Measurements from ENCODE around the gene EPS15. TPM values are rescaled to one million over a fixed set of nuclear protein-coding genes. Genes with fewer than 3 reads are reported as not detected.
"Not testable (repeated sequence)": the region's sequence is repeated elsewhere in the genome, so short reads cannot be mapped to it uniquely, and the experiment has no call there.

Gene EPS15
- 55.0 and 62.6 TPM in 2 replicates for total RNA-seq

DNA sequence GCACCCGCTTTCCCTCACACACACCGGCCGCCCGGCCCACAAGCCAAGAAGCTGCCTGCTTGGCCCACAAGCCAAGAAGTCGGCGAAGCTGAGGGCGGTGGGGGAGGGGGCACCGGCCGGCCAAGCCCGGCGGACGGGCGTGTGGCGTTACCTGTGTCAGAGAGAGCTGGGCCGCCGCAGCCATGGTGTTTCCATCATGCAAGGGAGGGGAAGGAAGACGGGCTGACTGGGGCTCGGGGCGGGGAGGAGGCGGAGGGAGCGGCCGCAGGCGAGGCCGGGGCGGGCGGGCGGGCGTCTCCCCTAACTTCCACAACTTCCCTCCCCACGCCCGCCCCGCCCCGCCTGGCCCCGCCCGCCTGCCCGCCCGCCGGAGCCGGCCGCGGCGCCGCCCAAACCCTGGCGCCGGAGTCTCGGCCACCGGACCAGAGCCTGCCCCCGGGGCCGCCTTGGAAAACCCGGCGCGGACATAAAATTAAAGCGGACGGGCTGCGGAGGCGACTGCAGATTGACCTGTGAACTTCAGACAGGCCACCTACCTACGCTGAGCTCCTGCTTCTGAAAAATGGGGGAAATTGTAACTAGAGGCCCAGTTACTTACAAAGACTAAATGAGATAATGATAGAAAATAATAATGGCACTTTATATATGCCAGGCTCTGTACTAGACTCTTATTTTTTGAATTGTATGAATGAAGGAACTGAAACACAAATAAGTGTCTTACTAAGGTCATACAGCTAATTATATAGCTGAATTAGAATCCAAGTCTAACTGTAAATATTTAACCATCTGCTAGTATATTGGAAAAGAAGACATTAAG, at the start of gene EPS15:
TSS of gene EPS15 (minus strand) at position 219 of the 817 bp plus-strand sequence. CDS start at position 184, 35 bp downstream.
- DNase-seq = peak; percentile 95
- Mint-ChIP-seq H3K4me1 (peaks cover 48% of the 10 kb centered on the region), H3K27ac (peak within 1 kb of the TSS; percentile 89), H3K9me3 (no peaks in the 10 kb centered on the region), H3K4me3 (peak within 1 kb of the TSS; percentile 88), H3K36me3 (ENCODE audit: low read depth) (no peaks in the 10 kb centered on the region), H3K27me3 (no peaks in the 10 kb centered on the region)
- intact Hi-C loops (cut with micrococcal nuclease) = loop anchor here (1.0 to 10.0 kb wide), 8 partner anchors 14 to 1208 kb away; partner anchors contain the start of genes BTF3L4, FAF1, NRDC and OSBPL9

DNA sequence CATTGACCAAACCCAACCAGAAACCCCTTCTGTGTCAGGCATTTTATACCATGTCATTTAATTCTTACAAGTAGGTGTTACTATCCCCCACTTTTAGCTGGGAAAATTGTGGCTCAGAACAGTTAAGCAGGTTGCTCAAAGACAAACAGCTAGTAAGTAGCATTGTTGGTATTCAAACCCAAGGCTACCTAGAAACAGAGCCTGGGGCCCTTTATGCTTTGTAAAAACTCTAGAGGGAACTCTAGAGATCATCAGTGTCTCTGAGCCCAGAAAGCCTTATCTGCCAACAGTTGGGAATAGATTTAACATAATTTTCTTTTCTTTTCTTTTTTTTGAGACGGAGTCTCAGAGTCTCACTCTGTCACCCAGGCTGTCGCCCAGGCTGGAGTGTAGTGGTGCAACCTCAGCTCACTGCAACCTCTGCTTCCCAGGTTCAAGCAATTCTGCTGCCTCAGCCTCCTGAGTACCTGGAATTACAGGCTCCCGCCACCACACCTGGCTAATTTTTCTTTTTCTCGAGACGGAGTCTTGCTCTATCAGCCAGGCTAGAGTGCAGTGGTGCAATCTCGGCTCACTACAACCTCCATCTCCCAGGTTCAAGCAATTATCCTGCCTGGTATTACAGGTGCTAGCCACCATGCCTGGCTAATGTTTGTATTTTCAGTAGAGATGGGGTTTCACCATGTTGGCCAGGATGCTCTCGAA, 49.3 kb upstream of the EPS15 start:
- no peaks in the 10 kb centered on the region for H3K9me3 Mint-ChIP-seq
- H3K27ac Mint-ChIP-seq = peak overlapping the region; percentile 89
- peaks cover 35% of the 10 kb centered on the region for H3K4me1 Mint-ChIP-seq
- no peak overlapping the region for H3K4me3 Mint-ChIP-seq
- DNase-seq = no peak
- H3K36me3 Mint-ChIP-seq (ENCODE audit: low read depth) = no peaks in the 10 kb centered on the region
- intact Hi-C loops (cut with micrococcal nuclease) = loop anchor here (2.0 to 5.0 kb wide), 3 partner anchors 14 to 309 kb away; partner anchors contain the start of genes NRDC and OSBPL9
- H3K27me3 Mint-ChIP-seq = no peaks in the 10 kb centered on the region

DNA sequence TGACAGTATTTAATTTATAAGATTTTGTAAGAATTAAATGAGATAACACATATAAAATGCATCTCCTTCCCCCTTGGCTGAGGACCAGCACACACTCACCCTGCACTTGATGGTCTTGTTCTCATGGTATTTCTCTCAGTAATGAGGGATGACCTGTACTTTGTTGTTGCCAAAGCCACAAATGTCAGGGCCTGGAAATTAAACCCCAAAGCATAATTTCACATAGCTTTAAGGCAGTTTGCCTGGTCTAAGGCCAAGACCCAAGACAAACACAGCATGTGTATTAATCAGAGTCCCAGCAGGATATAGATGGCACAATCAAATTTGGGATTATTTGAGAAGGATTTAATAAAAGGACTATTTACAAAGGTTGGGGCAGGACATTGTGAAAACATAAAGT, 48.6 kb upstream of the EPS15 start:
- intact Hi-C loops (cut with micrococcal nuclease) = loop anchor here (2.0 to 5.0 kb wide), 3 partner anchors 13 to 310 kb away; partner anchors contain the start of genes NRDC and OSBPL9
- Mint-ChIP-seq H3K36me3 (ENCODE audit: low read depth) (no peaks in the 10 kb centered on the region), H3K9me3 (no peaks in the 10 kb centered on the region), H3K27me3 (no peaks in the 10 kb centered on the region), H3K4me3 (no peak overlapping the region), H3K27ac (no peak overlapping the region), H3K4me1 (peaks cover 35% of the 10 kb centered on the region)
- no peak for DNase-seq

DNA sequence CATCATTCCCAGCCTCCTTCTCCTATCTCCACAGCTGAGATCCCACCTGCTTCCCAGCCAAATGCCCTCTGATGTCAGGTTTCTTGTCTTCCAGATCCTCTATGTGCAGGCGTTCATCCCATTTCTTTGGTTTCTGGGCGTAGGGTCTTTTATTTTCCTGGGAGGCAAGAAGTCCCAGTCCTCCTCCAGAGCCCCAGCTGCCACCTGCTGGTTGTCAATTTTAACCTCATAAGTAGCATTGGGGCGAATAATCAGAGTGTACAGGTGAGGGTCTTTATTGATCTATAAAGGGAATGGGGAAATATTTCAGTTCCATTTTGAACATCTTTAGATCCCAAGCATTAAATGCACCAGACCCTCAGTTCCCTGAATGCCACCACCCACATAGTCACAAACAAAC, 47.2 kb upstream of the EPS15 start:
- intact Hi-C loops (cut with micrococcal nuclease) = loop anchor here (5.0 kb wide), 2 partner anchors 51 to 311 kb away; partner anchors contain the start of genes NRDC and OSBPL9

DNA sequence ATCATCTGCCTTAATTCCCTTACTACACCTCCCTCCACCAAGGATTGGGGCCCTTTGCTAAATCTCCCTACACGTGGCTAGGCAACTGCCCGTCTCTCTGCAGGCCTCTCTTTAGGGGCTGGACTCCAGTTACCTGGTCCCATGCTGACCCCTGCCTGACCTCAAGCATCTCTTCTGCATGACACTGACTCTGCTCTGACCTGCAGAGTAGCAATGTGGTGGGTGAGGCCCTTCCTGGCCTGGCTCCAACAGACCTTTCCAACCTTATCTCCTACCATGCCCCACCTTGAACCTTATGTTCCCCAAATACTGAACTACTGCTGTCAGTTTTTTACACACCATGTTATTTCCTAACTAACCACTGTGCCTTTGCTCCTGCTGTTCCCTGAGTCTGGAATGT, 45.9 kb upstream of the EPS15 start:
- H3K36me3 Mint-ChIP-seq (ENCODE audit: low read depth) = no peaks in the 10 kb centered on the region
- intact Hi-C loops (cut with micrococcal nuclease) = loop anchor here (5.0 kb wide), 2 partner anchors 52 to 312 kb away; partner anchors contain the start of genes NRDC and OSBPL9
- no peak overlapping the region for H3K4me3 Mint-ChIP-seq
- H3K27ac Mint-ChIP-seq = no peak overlapping the region
- H3K4me1 Mint-ChIP-seq = peaks cover 18% of the 10 kb centered on the region
- no peaks in the 10 kb centered on the region for H3K9me3 Mint-ChIP-seq
- no peak for DNase-seq
- H3K27me3 Mint-ChIP-seq = no peaks in the 10 kb centered on the region

More for the DNA sequence above, 47.2 kb upstream of the EPS15 start:
- peaks cover 30% of the 10 kb centered on the region for H3K4me1 Mint-ChIP-seq
- H3K27ac Mint-ChIP-seq = no peak overlapping the region
- DNase-seq = no peak
- H3K27me3 Mint-ChIP-seq = no peaks in the 10 kb centered on the region
- H3K36me3 Mint-ChIP-seq (ENCODE audit: low read depth) = no peaks in the 10 kb centered on the region
- no peaks in the 10 kb centered on the region for H3K9me3 Mint-ChIP-seq
- H3K4me3 Mint-ChIP-seq = no peak overlapping the region

DNA sequence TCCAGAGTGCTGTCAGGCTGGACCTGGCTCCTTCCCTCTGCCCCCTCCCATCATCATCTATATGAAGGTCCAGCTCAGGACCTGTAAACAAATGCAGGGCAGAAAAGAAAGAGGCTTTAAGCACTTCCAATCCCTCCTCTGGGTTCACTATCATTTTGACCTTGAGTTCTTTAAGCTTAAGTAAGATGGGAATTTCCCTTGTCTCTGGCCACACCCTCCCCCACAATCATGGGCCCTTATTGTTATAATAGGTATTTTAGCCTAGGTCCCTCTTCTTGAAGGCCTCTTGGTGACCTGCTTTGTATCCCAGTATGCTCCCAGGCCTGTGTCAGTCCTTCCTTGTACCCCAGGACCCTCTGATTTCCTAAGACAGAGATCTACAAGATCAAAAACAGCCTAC, 45.1 kb upstream of the EPS15 start:
- peak; percentile 81 for DNase-seq
- peaks cover 9% of the 10 kb centered on the region for H3K4me1 Mint-ChIP-seq
- H3K27me3 Mint-ChIP-seq = no peaks in the 10 kb centered on the region
- H3K9me3 Mint-ChIP-seq = no peaks in the 10 kb centered on the region
- peak overlapping the region; percentile 48 for H3K27ac Mint-ChIP-seq
- no peaks in the 10 kb centered on the region for H3K36me3 Mint-ChIP-seq (ENCODE audit: low read depth)
- no peak overlapping the region for H3K4me3 Mint-ChIP-seq
- intact Hi-C loops (cut with micrococcal nuclease) = no loop called here

DNA sequence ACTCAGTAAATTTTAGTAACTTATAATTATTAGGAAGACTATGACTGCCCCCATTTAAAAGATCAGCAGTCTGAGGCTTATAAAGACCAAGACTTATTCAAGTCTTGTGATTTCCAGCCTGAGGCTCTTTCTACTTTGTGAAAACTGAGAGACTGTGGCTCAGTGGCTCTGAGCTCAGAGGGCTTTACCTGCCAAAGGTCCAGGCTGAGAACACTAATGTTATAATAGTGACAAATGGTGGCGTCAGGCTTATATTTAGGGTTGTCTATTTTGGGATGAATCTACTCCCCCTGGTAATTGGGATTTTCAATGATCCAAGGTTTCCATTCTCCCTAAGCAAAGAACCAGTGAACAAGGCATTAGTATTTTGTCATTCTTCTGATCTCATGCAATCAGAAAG, 42.6 kb upstream of the EPS15 start:
- peaks cover 8% of the 10 kb centered on the region for H3K4me1 Mint-ChIP-seq
- DNase-seq = no peak
- intact Hi-C loops (cut with micrococcal nuclease) = no loop called here
- H3K4me3 Mint-ChIP-seq = no peak overlapping the region
- H3K9me3 Mint-ChIP-seq = no peaks in the 10 kb centered on the region
- H3K27ac Mint-ChIP-seq = no peak overlapping the region
- H3K36me3 Mint-ChIP-seq (ENCODE audit: low read depth) = no peaks in the 10 kb centered on the region
- H3K27me3 Mint-ChIP-seq = no peaks in the 10 kb centered on the region

DNA sequence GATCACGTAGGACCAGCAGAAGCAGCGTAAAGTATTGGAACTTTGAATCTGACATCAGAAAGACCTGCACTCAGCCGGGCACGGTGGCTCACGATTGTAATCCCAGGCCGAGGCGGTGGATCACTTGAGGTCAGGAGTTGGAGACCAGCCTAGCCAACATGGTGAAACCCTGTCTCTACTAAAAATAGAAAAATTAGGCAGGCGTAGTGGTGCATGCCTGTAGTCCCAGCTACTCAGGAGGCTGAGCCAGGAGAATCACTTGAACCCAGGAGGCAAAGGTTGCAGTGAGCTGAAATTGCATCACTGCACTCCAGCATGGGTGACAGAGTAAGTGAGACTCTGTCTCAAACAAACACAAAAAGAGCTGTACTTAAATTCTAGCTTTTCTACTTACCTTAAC, 41.8 kb upstream of the EPS15 start:
- H3K9me3 Mint-ChIP-seq; intact Hi-C loops (cut with micrococcal nuclease); H3K36me3 Mint-ChIP-seq (ENCODE audit: low read depth); H3K27ac Mint-ChIP-seq; H3K4me1 Mint-ChIP-seq; H3K4me3 Mint-ChIP-seq; H3K27me3 Mint-ChIP-seq; DNase-seq: not testable (repeated sequence)

DNA sequence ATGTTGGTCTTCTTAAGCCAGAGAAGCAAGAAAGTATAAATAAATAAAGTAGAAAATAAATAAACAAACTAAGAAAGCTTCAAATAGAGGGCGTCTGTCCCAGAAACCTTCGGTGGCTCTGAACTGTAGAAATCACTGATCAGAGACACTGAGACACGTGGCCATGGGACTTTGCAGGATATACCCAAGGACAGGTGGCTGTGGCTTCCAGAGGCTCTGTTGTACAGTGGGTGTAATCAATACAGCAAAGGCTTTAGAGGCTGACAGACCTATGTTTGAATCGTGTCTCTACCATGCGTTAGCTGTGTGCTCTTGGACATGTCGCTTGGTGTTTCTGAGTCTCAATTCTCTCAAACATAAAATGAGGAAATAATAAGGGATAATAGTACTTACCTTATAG, 41.0 kb upstream of the EPS15 start:
- intact Hi-C loops (cut with micrococcal nuclease) = no loop called here
- Mint-ChIP-seq H3K4me3 (no peak overlapping the region), H3K36me3 (ENCODE audit: low read depth) (no peaks in the 10 kb centered on the region), H3K27me3 (no peaks in the 10 kb centered on the region), H3K4me1 (peaks cover 8% of the 10 kb centered on the region), H3K27ac (no peak overlapping the region), H3K9me3 (no peaks in the 10 kb centered on the region)
- DNase-seq = no peak

DNA sequence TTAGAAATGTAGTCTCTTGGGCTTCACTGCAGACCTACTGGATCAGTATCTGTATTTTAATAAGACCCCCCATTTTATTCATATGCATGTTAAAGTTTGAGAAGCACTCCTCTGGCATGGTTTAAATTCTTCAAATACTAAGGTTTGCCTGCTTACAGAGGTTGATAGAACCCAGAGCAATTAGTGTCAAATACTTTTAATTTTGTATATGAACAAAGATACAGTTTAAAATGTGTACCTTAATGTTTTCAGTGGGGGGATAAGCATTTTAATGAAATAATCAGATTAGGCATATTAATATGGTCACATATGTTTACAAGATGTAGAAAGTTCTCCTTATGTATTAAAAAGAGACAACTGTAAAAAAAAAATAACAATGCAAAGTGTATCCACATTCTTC, 40.4 kb upstream of the EPS15 start:
- intact Hi-C loops (cut with micrococcal nuclease) = no loop called here
- H3K27ac Mint-ChIP-seq = no peak overlapping the region
- no peaks in the 10 kb centered on the region for H3K27me3 Mint-ChIP-seq
- no peaks in the 10 kb centered on the region for H3K9me3 Mint-ChIP-seq
- DNase-seq = no peak
- H3K4me3 Mint-ChIP-seq = no peak overlapping the region
- peaks cover 8% of the 10 kb centered on the region for H3K4me1 Mint-ChIP-seq
- no peaks in the 10 kb centered on the region for H3K36me3 Mint-ChIP-seq (ENCODE audit: low read depth)

DNA sequence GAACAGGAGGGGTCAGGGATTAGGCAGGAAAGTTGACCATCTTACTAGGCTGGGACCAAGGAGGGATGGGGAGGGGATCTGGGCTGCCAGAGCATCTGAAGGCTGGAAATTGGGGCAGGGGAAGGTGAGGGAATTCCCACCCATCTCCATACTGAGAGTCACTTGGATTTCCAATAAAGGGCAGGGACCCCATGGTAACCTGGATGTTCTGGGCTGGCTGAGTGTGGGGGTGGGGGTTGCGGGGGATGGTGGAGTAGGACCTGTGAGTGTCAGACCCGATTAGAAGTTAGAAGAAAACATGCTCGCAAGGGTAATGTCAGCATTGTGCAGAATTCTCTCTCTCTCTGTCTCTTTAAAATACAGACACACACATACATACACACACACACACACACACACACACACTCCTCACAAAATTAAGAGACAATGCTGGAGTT, 40.0 kb upstream of the EPS15 start:
- Mint-ChIP-seq H3K4me3 (no peak overlapping the region), H3K4me1 (peaks cover 8% of the 10 kb centered on the region), H3K9me3 (no peaks in the 10 kb centered on the region), H3K27me3 (no peaks in the 10 kb centered on the region), H3K36me3 (ENCODE audit: low read depth) (no peaks in the 10 kb centered on the region), H3K27ac (no peak overlapping the region)
- no peak for DNase-seq
- intact Hi-C loops (cut with micrococcal nuclease) = no loop called here

DNA sequence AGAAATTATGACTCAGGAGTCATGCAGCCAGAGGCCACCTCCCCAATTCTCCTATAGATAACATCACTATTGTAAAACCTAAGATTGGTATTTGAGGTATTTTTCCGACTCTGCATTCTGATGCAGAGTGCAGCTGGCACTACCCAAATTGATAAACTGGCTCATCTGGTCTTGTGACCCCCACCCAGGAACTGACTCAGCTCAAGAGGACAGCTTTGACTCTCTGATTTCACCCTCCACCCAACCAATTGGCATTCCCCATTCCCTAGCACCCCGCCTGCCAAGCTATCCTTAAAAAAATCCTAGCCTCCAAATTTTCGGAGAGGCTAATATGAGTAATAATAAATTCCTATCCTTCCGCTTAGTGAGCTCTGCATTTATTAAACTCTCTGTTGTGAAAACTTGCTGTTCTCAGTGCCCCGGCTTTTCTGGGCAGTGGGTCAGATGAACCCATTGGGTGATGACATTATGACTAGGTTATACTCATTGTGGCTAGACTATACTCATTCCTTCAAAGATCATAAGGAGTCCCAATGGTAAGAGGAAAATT, 39.4 kb upstream of the EPS15 start:
- H3K4me3 Mint-ChIP-seq = no peak overlapping the region
- no peaks in the 10 kb centered on the region for H3K27me3 Mint-ChIP-seq
- H3K4me1 Mint-ChIP-seq = peaks cover 8% of the 10 kb centered on the region
- no peaks in the 10 kb centered on the region for H3K36me3 Mint-ChIP-seq (ENCODE audit: low read depth)
- no peak for DNase-seq
- H3K27ac Mint-ChIP-seq = no peak overlapping the region
- H3K9me3 Mint-ChIP-seq = no peaks in the 10 kb centered on the region
- intact Hi-C loops (cut with micrococcal nuclease) = no loop called here

DNA sequence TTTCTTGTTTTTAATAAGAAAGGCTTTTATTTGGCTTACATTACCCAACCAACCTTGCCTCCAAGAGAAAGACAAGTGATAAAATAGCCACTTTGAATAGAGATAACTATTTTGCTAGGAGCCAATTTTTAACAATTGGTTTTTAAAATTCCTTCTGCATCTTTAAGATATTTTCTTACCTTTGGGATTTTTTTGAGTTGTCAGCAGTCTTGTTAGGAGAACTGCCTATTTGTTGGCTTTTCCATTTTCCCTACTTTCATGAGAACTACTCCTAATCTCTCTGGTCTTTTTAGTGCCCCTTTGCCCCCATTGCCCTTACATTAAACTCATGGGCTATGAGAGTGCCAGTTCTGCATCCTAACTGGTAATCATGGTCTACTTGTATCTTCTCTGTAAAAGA, 38.1 kb upstream of the EPS15 start:
- intact Hi-C loops (cut with micrococcal nuclease) = no loop called here
- no peak for DNase-seq
- H3K36me3 Mint-ChIP-seq (ENCODE audit: low read depth) = no peaks in the 10 kb centered on the region
- no peak overlapping the region for H3K4me3 Mint-ChIP-seq
- H3K9me3 Mint-ChIP-seq = no peaks in the 10 kb centered on the region
- no peaks in the 10 kb centered on the region for H3K27me3 Mint-ChIP-seq
- H3K27ac Mint-ChIP-seq = no peak overlapping the region
- peaks cover 8% of the 10 kb centered on the region for H3K4me1 Mint-ChIP-seq

All from activated CD4-positive, alpha-beta T cell treated with anti-CD3 and anti-CD28 coated beads, Interleukin-2, amount 10 ng/mL, durations not matched to agents 24 days and 14 days (primary cell).